ENCODE results near the gene WDR11.
"Not testable (repeated sequence)": the region's sequence is repeated elsewhere in the genome, so short reads cannot be mapped to it uniquely, and the experiment has no call there.

Gene WDR11

DNA sequence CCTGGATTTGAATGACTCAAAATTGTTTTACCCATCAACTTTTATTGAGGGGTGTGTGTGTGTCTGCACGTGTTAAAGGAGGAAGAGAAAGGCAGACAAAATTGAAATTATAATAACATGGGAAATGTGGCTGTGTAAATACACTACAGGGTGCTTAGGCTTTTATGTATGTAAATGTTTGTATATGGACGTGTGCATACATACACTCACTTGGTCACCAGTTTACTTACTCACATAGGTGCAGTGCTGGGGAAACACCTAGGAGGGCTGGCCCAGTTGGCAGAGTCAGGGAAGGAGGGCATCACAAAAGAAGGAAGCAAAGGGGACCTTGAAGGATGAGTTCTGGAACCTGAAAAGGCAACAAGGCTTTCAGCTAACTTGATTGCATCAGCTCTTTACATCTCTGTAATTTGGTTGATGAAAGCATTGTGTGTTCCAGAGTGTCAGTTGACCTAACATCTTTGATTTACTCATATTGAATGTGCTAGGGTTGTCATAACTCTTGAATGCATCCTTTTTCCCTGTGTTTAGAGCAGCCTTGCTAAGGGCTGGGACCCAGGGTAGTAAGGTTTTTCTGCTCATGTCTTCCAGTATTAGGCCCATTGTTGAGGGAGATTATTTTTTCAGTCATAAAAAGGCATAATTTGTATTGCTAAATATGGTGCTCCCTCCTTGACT, 10.2 kb downstream of the WDR11 start:
- DNase-seq (ENCODE audit: low read depth): no peak

DNA sequence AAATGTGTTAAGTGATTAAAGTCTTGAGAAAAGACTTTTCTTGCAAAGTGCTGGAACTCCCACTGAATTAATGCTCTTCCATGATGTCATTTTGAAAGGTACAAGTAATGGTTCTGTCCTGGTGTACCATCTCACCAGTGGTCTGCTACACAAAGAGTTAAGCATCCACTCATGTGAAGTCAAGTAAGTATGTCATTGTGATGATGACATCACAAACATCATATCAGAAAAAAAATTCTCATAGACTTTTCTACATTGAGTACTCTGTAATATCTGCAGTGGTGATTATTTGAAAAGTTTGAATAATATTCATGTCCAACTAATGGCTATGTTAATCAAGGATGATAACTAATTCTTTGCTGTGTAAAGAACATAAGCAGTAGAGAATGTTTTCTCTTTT, 22.6 kb downstream of the WDR11 start:
- no peak for DNase-seq (ENCODE audit: low read depth)

DNA sequence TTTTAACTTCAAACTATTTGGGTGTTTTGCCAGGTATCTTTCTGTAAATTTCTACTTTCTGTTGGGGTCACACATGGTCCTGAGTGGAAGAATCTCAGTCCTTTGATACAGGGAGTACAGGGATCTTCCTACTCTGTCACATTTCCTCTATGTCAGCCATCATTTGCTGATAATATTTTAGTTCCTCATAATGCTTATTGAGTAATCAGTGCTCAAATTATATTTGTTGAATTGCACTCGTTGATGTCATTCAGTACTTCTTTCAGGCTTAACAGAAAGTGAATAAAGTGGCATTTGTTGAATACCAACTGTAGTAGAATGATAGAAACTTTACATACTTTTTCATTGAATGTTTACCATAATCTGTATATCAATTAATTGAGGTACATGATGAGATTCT, 31.9 kb downstream of the WDR11 start:
- DNase-seq (ENCODE audit: low read depth): no peak

DNA sequence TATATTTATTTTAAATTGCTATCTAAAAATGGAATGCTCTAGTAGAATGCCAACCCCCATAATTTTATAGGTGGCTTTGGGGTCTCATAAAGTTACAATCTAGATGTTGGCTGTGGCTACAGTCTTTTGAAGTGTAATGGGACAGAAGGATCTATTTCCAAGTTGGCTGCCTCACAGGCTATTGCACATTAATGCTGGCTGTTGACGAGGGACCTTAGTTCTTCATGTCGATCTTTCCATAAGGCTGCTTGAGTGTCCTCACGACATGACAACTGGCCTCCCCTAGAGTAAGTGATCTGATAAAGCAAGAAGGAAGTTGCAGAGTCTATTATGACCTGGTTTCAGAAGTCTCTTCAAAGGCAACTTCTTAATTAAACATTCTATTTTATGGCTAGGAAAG, 36.3 kb downstream of the WDR11 start:
- DNase-seq (ENCODE audit: low read depth): no peak

DNA sequence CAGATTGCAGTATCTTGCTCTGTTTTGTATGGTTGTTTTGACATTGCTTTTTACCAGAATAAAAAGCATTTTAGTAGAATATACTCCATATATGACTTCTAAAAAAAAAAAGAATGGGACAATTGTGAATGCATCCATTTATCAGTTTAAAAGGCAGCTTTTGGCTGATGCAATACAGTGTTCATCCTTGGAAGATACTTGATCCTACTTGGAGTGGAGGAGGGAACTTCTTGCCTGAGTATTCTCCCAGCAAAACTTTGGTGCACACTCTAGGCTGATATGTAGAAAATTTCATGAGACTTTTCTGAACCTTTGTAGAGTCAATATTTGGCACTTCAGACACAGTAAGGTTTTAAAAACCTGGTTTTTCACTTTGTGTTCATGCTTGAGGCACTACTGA, 40.2 kb downstream of the WDR11 start:
- no peak for DNase-seq (ENCODE audit: low read depth)

DNA sequence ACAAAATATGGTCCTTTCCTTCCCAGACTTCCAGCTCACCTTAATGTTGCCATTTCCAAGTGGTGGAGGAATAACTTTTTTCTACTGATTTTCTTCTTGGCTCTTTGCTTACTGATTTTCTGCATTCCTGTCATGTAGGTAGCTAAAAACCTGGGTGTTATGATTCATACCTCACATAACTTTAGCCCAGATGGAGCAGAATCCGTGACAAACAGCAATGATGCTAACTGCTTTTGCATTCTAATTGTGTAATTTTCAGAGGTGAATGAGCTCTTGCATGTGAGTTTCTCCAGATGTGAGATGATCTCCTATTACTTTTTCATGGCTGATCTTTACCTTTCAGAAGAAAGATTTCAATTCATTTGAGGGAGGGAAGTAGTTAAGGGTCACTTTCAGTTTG, 43.4 kb downstream of the WDR11 start:
- no peak for DNase-seq (ENCODE audit: low read depth)

DNA sequence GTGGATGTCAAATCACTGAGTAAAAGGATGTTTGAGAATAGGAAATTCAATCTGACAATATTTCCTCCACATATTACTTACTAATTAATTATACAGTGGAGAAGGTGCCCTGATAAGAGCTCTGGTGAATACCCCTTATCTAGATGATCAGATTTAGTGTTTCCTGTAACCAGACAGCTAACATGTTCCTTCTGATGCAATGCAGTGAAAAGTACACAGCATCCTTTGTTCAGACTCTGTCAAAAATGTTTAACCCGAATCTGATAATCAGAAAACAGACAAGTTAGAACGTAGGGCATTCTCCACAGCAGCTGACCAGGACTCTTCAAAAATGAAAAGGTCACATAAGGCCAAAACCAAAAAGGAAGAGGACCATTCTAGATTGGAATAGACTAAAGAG, 46.2 kb downstream of the WDR11 start:
- DNase-seq (ENCODE audit: low read depth): no peak

DNA sequence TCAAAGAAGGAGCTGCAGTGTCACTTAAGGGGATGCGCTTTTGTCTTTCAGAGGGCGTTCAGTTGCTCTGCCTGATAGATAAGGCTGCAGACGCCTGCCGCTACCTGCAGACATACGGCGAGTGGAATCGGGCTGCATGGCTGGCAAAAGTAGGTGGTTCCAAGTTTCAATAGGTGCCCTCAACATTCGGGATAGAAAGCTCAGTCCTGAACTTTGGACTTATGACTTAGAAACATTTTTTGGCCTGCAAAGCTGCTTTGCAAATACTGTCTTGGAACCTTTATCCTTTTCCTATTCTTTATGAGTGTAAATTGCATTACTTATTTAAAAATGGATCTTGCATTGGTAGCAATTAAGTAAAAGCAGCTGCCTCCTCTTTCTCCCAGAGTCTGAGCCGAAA, 54.1 kb downstream of the WDR11 start:
- no peak for DNase-seq (ENCODE audit: low read depth)

DNA sequence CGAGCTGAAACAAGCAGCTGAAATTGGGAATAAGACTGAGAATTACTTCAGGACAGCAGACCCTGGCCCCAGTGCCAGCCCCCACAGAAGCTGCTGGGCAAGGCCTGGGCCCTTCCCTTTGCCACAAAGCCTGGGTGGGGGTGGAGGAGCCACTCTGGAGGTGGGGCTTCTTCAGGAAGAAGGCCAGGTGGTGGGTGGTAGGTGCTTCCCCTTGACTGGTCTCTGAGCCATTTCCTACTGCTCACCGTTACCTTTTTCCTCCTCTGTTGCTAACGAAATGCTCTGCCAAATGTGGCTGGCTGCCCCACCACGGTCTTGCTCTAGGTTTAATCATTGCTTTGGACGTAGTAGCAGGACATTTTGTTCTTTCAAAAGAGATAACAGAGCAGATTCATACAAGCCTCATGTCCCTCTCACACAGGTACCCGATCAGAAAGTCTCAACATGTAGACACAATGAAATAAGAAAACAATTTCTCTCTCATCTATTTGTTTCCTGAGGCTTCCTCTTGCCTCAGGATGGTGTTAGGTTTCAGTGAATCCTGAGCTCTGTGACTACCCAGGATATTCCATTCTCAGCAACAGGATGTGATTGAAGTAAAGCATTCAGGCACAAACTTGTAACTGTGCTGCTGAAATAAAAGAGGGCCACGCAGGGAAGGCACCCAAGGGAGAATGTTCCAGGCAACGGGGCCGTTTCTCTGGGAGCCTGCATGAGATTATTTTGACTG, 66.5 kb downstream of the WDR11 start:
- DNase-seq (ENCODE audit: low read depth): no peak

DNA sequence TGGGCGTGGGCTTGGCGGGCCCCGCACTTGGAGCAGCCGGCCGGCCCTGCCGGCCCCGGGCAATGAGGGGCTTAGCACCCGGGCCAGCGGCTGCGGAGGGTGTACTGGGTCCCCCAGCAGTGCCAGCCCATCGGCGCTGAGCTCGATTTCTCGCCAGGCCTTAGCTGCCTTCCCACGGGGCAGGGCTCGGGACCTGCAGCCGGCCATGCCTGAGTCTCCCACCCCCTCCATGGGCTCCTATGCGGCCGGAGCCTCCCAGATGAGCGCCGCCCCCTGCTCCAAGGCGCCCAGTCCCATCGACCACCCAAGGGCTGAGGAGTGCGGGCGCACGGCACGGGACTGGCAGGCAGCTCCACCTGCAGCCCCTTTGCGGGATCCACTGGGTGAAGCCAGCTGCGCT, 72.7 kb downstream of the WDR11 start:
- DNase-seq (ENCODE audit: low read depth): not testable (repeated sequence)

DNA sequence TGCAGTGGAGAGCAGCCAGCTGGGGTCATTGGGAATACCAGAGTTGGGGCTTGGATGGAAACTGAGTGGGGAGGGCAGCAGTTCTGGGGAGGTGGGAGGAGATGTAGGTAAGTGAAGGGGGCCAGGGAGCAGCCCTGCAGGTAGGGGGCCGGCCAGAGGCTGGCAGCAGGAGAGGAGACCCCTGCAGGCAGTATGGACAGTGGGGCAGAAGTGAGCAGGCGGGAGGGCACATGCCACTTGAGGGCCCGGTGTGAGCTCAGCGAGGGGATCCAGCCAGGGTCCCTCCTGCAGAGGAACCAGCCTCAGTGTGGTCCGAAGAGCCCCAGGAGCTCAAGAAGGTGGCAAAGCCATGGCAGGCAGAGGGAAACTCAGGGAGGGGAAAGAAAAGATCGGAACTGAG, 75.4 kb downstream of the WDR11 start:
- no peak for DNase-seq (ENCODE audit: low read depth)

DNA sequence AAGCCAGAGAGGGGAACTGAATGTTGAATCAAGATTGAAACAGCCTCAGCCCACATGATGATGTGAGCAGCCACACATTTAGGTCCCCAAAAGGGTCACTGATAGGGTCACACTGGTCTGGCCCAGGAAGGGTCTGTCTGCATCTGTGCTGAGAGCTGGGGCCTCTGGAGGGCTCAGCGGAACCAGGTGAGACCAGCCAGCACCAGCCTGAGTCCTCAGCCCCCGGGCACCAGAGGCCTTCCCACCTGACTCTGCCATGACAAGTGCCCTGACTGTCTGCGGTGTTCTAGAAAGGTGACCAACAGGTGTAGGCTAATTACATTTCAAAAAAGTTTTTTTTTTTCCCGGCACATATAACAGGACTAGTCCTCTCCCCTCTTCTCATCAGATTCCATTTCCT, 76.2 kb downstream of the WDR11 start:
- DNase-seq (ENCODE audit: low read depth): no peak

DNA sequence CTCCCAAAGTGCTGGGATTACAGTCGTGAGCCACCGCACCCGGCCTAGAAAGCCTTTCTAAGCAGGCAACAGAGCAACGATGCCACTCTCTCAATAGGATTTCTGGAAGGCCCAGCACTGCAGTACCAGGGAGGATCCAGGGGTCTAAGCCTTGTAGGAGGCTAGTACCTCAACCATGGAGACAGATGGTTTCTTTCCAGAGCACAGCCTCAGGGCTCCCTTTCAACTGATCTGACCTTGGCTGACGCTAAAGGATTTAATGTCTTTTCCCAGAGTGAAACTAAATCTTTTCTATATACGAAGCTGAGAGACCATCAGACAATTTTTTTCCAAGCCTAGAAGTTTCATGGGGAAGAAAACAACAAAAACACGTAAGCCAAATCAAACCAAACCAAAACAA, 78.0 kb downstream of the WDR11 start:
- DNase-seq (ENCODE audit: low read depth): no peak

DNA sequence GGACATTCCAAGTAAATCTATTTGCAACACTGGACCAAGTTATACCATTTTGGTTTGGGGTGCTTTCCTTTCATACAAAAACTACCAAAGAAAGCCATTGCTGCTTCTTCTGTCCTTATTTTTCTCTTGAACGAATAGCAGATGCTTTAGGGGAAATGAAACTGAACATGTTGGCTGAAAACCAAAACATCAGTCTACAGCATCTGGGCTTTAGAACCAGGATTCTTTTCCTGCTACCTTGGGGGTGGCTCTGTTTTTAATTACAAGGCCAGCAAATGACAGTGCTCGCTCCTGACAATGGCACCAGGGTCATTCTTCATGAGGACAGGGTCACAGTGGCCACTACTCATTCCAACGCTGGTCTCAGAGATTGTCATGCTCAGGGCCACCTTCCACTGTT, 80.3 kb downstream of the WDR11 start:
- DNase-seq (ENCODE audit: low read depth): no peak

DNA sequence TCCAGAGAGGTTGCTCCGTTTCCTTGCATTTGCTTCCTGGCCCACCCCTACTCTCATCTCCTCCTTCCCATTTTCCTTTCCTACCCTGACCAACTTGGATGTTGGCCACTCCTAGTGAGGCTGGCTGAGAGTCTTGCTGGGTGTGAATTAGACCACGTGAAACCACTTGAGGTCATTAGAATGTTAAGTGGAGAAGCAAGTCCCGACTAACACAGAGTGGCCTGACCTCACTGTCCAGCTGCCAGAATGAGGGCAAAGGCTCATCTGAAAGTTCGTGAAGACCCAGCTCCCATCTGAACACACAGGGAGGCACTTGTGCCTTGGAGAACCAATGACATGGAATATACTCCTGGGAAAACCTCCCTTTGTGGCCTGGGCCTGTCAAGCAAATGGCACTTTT, 80.8 kb downstream of the WDR11 start:
- no peak for DNase-seq (ENCODE audit: low read depth)

DNA sequence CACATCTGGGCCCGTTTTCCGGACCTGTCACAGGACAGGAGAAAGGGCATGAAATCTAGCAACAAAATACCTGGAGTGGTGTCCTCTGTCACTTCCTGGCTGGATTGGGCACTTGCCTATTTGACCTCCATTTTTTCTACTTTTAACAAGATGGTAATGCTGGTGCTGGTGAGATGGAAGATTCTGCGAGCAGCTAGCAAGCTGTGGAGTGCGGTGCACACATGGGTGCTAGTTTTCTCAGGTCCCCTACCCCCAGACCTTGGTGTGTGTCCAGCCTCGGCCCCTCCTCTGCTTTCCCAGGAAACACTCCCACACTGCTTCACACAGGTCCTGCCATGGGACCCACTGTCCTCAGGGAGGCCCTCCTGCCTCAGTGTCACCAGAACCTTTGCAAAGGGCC, 87.7 kb downstream of the WDR11 start:
- no peak for DNase-seq (ENCODE audit: low read depth)

DNA sequence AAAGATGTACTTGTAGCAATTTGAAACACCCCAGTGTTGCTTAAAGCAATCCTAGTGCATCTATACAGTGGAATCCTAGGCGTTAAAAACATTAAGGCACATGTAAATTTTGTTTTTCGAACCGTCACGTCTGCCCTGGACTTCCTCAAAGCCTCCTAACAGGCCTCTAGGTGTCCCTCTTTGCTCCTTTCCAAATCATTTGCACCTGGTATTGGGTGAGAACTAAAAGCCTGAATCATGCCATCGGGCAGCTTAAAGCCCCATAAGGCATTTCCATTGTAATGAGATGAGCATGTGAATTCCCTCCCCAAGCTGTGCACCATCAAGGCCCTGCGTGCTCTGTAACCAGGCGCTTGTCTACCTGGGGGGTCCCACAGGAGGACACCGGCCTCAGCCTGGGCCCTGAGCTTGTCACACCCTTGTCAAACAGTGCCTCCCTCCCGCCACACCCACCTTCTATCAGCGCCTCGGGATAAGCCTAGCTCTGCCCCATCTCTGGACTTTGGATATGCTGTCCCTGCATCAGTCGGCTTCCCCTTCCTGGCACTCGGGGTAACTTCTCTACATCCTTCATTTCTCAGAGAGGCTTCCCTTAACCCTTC, 89.2 kb downstream of the WDR11 start:
- no peak for DNase-seq (ENCODE audit: low read depth)

DNA sequence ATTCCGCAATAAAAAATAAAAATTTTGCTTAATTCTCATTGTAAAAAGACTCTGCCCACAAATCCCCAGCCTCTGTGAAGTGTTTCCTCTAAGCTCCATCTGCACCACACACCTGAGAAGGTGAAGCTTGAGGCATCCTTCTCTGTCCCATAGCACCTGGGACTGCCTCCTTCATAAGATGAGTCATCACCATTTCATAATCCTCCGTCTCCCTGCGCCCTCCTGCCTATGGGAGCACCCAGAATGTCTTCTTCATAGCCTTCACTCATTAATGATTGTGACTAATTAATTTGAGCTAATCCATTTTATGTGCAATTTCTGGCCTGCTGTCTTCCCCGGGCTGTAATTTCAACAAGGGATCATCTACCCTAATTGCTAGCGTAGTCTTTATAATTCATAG, 90.3 kb downstream of the WDR11 start:
- no peak for DNase-seq (ENCODE audit: low read depth)

DNA sequence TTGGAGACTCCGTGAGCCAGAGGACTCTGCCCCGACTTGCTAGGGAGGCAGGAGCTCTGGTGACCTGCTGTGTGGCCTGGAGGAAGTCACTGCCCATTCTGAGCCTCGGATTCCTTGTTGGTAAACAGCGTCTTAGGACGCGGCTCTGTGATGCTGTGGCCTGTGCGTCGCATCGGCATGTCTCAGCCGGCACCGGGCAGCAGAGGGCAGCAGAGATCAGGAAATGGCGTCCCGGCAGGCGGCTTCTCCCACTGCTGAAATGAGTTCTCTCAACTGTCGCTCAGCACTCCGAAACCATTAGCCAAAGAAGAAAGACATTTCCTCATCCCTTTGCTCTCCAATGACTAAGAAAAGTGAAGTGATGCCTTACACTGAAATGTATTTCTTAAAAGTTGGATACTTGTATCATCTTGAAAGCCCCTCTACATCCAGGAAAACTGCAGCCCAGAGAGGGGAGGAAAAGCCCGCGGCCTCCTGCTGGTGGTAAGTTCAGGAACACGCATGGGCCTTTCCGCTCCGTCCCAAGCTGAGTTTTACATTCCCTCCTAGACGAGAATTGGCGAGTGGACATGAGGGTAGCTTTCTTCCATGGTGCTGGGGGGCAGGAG, 91.7 kb downstream of the WDR11 start:
- peak; percentile 73 for DNase-seq (ENCODE audit: low read depth)

DNA sequence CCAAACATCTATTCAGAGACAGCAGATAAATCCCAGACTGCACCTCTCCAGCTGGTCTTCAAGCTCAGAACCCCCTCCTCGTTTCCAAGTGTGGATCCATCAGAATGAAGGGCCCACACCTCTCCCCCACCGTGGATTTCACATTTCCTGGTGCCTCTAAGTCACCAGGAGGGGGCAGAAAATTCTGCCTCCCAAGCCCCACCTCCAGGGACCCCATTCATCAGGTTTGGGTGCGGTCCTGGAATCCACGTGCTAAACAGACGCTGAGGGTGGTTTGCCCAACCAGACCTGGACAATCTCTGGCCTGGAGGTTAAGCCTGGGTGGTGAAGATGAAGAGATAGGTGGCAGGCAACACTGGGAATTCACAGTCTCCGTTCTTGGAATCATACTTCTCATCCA, 92.4 kb downstream of the WDR11 start:
- DNase-seq (ENCODE audit: low read depth): no peak

DNA sequence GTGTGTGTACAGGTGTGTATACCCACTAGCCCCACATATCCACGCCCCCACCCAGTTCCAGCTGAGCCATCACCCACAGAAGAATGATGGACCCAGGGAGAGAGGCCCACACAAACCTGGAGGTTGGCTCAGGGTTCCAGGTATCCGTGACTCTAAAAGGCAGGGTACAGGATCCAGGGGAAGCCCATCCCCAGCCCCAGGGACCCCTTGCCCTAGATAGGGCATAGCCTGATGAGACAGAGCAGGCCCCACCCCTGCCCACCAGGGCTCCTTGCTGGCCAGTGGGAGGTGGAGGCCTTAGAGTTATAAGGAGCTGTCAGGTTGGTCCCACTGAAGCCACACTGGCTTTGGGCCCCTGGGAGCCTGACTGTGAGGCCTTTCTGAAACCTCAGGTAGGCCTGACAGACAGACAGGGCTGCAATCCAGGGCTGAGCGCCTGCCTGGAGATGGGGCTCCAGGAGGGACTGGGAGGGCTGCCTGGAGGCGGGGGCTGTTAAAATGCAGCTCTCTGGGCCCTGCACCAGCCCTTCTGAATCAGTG, 93.5 kb downstream of the WDR11 start:
- no peak for DNase-seq (ENCODE audit: low read depth)

DNA sequence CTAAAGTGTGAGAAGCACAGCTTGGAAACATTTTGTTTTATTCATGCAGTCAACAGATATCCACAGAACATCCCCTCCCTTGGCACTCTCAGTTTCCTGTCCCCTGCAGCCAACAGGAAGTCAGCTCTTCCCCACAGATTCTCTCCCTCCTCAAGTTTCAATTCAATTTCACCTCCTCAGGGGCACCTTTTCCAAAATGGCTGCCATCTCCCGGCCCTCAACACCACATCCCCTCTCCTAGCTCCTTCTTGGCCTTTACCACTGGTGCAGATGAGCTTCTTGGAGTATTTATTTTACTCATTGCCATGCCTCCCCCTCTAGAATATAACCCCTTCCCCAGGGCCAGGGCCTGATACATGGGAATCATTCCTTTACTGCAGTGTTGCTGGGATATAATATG, 94.0 kb downstream of the WDR11 start:
- DNase-seq (ENCODE audit: low read depth): no peak

DNA sequence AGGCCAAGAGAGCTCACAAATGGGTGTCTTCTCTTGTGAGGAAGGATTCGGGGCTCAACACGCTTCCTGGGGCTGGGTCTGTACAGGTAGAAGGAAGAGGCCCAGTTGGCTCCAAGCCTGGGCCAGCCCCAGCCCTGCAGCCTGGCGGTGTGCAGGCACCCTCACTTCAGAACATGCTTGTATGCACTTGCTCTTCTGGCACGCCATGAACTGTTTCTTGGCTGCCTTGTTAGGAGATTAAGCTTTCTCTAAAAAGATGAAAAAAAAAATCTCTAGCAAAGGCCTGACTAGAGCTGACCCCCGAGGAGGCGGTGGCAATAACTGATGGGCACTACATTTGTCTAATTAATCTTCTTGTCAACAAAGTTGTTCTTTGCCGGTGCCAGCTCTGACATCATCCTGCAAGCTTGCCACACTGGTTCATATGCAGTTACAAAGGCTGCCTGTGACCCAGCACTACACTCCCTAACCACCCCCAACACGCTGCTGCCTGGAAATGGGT, 94.7 kb downstream of the WDR11 start:
- no peak for DNase-seq (ENCODE audit: low read depth)
